GM18520 (cell line): ENCODE data around the gene ERP29.
"Not testable (repeated sequence)": the region's sequence is repeated elsewhere in the genome, so short reads cannot be mapped to it uniquely, and the experiment has no call there.

Experiments used
- ATAC-seq: cut with Tn5 transposase; IDR thresholded peaks from one replicate; pipeline ENCODE4 v1.9.1; 2021; ENCODE audit not compliant: unreplicated experiment

Gene ERP29

GRCh38 chr12:112012775-112013600 is at the start of gene ERP29, which contains the start of gene TMEM116:
ERP29 (plus strand) TSS chr12:112013426; CDS start chr12:112013466, 40 bp downstream.
TMEM116 (minus strand) TSS chr12:112013165; CDS start chr12:112005270, 7,895 bp downstream.
- ATAC-seq, result peak; percentile 49

DNA sequence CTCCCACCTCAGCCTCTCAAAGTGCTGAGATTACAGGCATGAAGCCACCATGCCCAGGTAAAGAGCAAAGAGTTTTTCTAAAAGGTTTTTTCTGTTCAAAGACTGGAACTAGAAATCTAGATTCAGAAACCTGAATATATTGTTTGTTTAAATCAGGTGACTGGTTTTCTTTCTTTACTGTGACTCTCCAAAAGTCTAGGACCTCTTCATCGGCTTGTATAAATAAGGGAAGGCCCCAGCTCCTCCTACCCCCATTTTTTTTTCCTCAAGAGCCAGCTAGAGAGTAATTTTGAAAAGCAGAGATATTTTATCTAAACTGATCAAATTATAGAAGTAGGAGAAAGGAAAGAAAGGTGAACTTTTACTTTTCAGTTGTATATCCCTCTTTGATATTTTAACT is 48.3 kb upstream of the ERP29 start:
- no peak for ATAC-seq

GRCh38 chr12:111971800-111972199 is 41.4 kb upstream of the ERP29 start:
- ATAC-seq, result no peak

GRCh38 chr12:111975161-111975931 is 37.9 kb upstream of the ERP29 start:
- no peak for ATAC-seq

- ATAC-seq, result no peak
Measured at GRCh38 chr12:111976291-111976690, 36.9 kb upstream of the ERP29 start.

DNA sequence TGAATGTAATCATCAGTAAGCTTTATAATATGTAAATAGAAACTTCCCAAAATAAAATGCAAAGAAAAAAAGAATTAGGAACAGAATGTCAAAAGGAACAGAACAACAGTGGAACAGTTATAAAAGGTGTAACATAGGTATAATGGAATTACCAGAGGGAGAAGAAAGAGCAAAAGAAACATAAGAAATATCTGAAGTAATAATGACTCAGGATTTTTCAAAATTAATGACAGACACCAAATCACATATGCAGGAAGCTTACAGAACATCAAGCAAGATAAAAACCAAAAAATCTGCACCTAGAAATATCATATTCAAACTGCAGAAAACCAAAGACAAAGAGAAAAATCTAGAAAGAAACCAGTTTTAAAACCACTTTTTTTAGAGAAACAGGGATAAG is 36.4 kb upstream of the ERP29 start:
- no peak for ATAC-seq

DNA sequence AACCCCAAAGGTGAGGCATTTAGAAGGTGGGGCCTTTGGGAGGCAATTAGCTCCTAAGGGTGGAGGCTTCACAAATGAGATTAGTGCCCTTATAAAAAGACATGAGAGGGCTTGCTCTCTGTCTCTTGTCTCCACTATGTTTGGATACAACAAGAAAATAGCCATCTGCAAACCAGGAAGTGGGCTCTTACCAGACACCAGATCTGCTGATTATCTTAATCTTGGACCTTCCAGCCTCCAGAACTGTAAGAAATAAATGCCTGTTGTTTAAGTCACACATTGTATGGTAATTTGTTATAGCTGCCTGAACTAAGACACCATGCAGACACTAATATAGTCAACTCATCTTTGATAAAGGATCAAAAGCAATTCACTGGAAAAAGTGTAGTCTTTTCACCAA is 34.7 kb upstream of the ERP29 start:
- no peak for ATAC-seq

- ATAC-seq, result no peak
Measured at GRCh38 chr12:111980598-111980997, 32.6 kb upstream of the ERP29 start.

DNA sequence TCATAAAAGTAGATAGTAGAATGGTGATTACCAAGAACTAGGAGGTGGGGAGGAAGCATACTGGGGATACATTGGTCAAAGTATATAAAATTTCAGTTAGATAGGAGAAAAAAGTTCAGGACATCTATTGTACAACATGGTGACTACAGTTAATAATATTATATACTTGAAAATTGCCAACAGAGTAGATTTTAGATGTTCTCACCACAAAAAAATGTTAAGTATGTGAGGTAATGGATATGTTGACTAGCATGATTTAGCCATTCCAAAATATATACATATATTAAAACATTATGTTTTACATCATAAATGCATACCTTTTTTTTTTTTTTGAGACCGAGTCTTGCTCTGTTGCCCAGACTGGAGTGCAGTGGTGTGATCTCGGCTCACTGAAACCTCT is 31.2 kb upstream of the ERP29 start:
- ATAC-seq, result no peak

GRCh38 chr12:111984820-111985219 is 28.4 kb upstream of the ERP29 start:
- no peak for ATAC-seq

DNA sequence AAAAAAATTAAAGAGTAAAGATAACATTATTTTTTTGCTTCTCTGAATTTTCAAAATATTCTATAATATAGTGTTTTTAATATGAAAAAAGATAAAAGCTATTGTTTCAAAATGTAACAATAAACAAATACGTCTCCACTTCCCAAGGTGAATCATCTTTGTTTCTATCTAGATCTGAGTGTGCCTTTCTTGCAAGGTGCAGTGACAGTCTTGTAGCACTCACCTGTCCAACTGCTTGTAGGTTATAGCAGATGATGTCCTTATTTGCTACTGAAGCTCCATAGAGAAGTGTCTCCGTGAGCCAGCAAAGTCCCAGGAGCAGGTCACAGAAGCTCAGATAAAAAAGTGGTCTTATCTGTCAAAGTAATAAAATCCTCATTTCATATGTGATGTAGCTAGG is 21.7 kb upstream of the ERP29 start:
- ATAC-seq, result no peak

DNA sequence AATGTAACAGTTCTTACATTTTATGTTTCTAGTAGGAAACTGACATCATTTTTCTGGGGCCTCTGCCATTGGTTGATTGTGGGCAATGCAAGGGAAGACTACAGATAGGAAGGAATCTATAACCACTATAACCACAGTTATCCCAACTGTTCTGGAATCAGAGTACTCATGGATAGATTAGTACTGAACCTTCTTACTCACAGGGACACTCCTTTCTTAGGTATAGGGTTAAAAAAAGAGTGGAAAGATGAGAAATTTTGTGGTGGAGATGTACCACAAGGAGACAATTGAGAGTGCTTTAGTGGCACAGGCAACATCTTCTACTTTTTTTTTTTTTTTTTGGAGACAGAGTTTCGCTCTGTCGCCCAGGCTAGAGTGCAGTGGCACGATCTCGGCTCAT is 21.3 kb upstream of the ERP29 start:
- no peak for ATAC-seq

DNA sequence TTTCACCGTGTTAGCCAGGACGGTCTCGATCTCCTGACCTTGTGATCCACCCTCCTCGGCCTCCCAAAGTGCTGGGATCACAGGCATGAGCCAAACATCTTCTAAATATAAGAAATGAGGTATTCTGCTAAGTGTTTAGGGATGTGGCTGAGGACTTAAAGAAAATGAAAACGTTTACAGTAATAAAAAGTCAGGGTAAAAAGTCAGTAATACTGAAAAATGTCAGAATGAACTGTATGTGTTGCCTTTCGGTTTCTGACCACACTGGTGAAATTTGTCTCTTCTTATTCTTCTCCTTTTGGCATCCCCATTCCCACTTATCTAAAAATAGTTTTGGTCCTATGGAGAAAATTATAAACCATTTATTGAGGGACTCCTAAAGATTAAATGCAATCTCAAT is 20.8 kb upstream of the ERP29 start:
- ATAC-seq, result no peak

DNA sequence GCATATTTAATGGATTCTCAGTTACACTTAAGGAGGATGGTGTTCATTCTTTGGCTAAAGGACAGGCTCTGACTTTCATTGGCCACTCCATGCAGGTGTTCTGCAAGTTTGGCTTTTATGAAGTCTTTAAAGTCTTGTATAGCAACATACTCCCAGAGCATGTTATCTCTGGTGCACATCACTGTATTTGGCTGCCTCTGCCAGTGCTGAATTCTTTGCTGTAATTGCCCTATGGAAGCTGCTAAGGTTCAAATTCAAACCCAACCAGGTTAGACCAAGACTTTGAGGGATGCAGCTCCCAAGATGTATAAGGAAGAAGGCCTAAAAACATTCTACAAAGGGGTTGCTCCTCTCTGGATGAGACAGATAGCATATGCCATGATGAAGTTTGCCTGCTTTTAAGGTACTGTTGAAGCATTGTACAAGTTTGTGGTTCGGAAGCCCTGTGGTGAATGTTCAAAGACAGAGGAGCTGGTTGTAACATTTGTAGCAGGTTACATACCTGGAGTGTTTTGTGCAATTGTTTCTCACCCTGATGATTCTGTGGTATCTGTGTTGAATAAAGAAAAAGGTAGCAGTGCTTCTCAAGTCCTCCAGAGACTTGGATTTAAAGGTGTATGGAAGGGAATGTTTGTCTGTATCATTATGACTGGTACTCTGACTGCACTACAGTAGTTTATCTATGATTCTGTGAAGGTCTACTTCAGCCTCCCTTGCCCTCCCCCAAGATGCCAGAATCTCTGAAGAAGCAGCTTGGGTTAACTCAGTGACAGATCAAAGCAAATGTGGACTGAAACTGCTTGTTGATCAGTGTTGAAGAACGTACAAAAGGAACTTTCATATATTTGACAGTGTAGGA is 19.7 kb upstream of the ERP29 start:
- no peak for ATAC-seq

DNA sequence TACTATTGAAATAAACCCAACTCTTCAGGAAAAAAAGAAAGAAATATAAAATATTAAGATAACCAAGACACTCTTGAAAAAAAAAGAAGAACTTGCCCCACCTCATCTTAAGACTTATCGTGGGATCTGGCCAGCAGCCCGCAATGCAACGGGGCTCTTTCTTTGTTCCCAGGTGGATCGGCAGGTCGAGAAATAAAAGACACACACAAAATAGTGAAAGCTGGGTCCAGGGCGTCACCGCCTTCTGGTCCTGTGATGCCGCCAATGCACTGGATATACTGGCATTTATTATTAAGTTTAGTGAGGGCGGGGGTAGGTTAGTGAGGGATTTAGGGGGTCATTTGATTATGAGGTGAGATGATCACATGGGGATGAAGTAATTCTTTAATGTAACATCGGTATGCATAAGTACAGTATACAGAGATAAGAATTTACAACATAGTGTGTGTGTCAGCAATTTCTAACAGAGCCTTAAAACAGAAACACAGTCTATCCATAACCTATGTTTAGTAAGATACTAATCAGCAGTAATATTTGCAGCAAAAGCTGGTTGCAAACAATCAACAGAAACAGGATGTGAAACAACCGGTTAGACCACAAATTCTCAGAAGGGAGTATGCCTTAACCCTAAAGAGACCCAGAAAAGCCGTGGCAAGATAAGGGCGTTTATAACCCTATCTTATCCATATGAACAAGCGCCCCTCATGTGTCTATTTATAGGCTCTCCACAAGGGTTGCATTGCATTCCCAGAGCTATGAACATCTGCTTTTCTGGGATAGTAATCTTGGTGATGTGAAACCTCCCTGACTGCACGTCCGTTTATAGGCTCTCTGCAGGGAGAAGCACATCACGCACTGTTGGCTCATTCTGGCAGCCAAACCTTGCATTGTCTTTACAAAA is 18.8 kb upstream of the ERP29 start:
- ATAC-seq, result not testable (repeated sequence)

GRCh38 chr12:111995782-111996480 is 17.3 kb upstream of the ERP29 start:
- no peak for ATAC-seq

DNA sequence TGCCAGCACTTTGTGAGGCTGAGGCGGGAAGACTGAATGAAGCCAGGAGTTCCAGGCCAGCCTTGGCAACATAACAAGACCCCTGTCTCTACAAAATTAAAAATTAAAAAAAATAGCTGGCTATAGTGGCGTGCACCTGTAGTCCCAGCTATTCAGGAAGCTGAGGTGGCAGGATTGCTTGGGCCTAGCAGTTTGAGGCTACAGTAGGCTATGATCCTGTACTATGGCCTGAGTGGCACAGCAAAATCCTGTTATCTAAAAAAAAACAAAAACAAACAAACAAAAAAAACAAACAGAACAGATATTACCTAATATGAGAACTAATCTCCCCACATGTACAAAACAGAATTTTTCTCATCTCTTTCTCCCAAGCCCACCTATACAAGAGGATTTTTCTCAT is 15.9 kb upstream of the ERP29 start:
- no peak for ATAC-seq

DNA sequence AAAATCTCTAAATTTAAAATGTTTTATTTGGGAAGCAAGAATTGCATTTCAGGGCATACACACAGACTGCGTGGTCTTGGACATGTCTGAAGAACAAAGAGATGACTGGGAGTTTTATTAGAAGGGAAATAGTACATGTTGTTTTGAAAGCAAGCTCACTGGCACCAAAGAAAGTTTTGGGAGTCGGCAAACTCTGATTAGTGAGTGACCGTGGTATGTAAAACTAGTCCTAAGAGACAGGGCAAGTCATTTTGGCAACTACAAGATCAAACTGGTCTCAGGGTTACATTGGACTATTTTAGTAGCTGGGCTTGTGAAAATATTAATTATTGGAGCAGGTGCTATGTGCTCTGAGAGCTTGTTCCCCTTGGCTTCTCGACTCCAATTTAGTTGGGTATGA is 15.2 kb upstream of the ERP29 start:
- no peak for ATAC-seq

DNA sequence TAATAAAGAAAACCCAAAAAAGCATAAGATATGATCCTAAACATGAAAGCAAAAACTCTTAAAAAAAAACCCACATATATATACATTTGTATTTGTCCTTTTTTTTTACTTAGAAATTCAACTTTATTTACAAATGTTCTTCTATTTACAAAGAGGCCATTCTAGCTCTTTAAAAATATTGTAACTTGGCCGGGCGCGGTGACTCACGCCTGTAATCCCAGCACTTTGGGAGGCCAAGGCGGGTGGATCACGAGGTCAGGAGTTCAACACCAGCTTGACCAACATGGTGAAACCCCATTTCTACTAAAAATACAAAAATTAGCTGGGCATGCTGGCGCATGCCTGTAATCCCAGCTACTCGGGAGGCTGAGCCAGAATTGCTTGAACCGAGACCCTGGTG is 14.1 kb upstream of the ERP29 start:
- ATAC-seq, result not testable (repeated sequence)

DNA sequence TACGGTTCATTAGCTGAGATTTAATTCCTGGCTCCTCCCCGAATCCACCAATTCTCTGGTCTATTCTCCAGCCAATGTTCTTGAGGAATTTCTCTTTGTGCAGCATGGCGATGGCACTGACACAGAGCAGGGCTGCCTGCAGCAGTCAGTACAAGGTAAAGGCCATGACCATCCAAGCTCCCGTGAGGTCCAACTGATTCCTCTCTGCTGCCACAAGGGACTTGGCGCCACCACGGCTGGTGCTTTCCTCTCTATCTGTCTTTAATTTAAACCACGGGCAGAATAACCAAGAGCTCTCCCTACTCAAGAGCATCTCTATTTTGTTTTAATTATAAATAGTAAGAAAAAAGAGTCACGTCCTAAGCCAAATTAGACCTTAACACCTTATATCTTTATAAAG is 12.4 kb upstream of the ERP29 start:
- no peak for ATAC-seq
